Endothelial cell of umbilical vein (primary cell): ENCODE measurements around the gene EHD1. TPM values are rescaled to one million over a fixed set of nuclear protein-coding genes. Genes with fewer than 3 reads are reported as not detected.

Experiments used
- BruUV-seq: library from RNA; stranded (reverse); fragments of 400-500 nt; replicated peaks from 2 replicates; lab custom pipeline; 2021; lab: Mats Ljungman, UMichigan
- CTCF ChIA-PET: fragments of 300-600, 350-600 bp; sonication (Branson Sonifier 250); formaldehyde crosslinking; loops from one replicate; lab custom pipeline; 2021; ENCODE audit warnings: antibody characterized with exemption, inconsistent platforms; lab: Charles Lee
- POLR2A ChIA-PET: fragments of 300-600, 350-600 bp; sonication (Branson Sonifier 250); formaldehyde crosslinking; loops from one replicate; lab custom pipeline; 2021; ENCODE audit warnings: antibody characterized with exemption, inconsistent platforms; lab: Charles Lee
- DNase-seq: peaks from one replicate; pipeline ENCODE4 v3.0.0-alpha.2; 2011; ENCODE audit warnings: low read depth, low spot score
- FAIRE-seq: peaks from 2 replicates; lab custom pipeline; 2011; peaks lifted over from hg19 to GRCh38; lab: Jason Lieb, UNC
- H2AFZ ChIP-seq: 2 replicates; pipeline ENCODE4 v1.6.0; 2012; ENCODE audit warnings: low read depth, low read length, control low read depth, inconsistent platforms
- H3K27ac ChIP-seq: 2 replicates; pipeline ENCODE4 v1.5.1; 2011; ENCODE audit warnings: low read depth, mild to moderate bottlenecking, control low read depth, low read length, moderate library complexity; ENCODE audit not compliant: insufficient read depth
- H3K27me3 ChIP-seq, 2 experiments: 2 replicates each; pipeline versions ENCODE4 v1.6.0 to v1.6.1; 2011; ENCODE audit warnings: low read length in 2 of 2, mixed read lengths in 1 of 2; ENCODE audit not compliant: control insufficient read depth in 2 of 2, insufficient read depth in 2 of 2
- H3K36me3 ChIP-seq, 2 experiments: 2 replicates in 1 of 2; 3 replicates in 1 of 2; pipeline ENCODE4 v1.5.1; 2011; ENCODE audit warnings: low read length in 2 of 2, mild to moderate bottlenecking in 1 of 2, moderate library complexity in 1 of 2; ENCODE audit not compliant: control insufficient read depth in 2 of 2, insufficient read depth in 2 of 2; ENCODE audit errors: extremely low read depth in 1 of 2
- H3K4me1 ChIP-seq: 3 replicates; pipeline ENCODE4 v1.5.1; 2011; ENCODE audit warnings: mild to moderate bottlenecking, low read length; ENCODE audit not compliant: control insufficient read depth, insufficient read depth; ENCODE audit errors: extremely low read depth
- H3K4me2 ChIP-seq: 2 replicates; pipeline ENCODE4 v1.6.1; 2011; ENCODE audit warnings: low read length, control low read depth, mixed read lengths; ENCODE audit not compliant: insufficient read depth
- H3K4me3 ChIP-seq, 3 experiments: fragments of 200-600 bp in 1 of 3; sonication (generic), shearing (Covaris generic) in 1 of 3; replicated peaks in 1 of 3; 2 replicates each; pipeline ENCODE4 v1.5.1; 2011 to 2016; ENCODE audit warnings: control low read depth in 3 of 3, low read length in 3 of 3, mild to moderate bottlenecking in 2 of 3, inconsistent platforms in 1 of 3, low read depth in 1 of 3, moderate library complexity in 1 of 3; ENCODE audit not compliant: insufficient read depth in 1 of 3
- H3K79me2 ChIP-seq: 2 replicates; pipeline ENCODE4 v1.6.0; 2012; ENCODE audit warnings: low read length, inconsistent platforms; ENCODE audit not compliant: control insufficient read depth, insufficient read depth
- H3K9ac ChIP-seq: replicated peaks from 2 replicates; pipeline ENCODE3; 2011; ENCODE audit warnings: low read length, control low read depth; ENCODE audit not compliant: insufficient read depth; ENCODE audit errors: extremely low read depth
- H3K9me1 ChIP-seq: replicated peaks from 3 replicates; pipeline ENCODE4 v1.6.0; 2011; ENCODE audit warnings: mild to moderate bottlenecking, low read length; ENCODE audit not compliant: control insufficient read depth, insufficient read depth; ENCODE audit errors: extremely low read depth
- H3K9me3 ChIP-seq: replicated peaks from 2 replicates; pipeline ENCODE4 v1.5.1; 2012; ENCODE audit warnings: low read length, inconsistent platforms; ENCODE audit not compliant: control insufficient read depth, insufficient read depth
- H4K20me1 ChIP-seq: replicated peaks from 2 replicates; pipeline ENCODE3; 2011; ENCODE audit warnings: mild to moderate bottlenecking, low read length; ENCODE audit not compliant: control insufficient read depth, insufficient read depth; ENCODE audit errors: extremely low read depth
- EZH2 ChIP-seq: IDR thresholded peaks from 2 replicates; pipeline ENCODE4 v1.6.1; 2012; ENCODE audit warnings: borderline replicate concordance, low read depth, mild to moderate bottlenecking, moderate library complexity, low read length, inconsistent platforms; ENCODE audit not compliant: severe bottlenecking
- FOS ChIP-seq: IDR thresholded peaks from 2 replicates; pipeline ENCODE4 v1.6.1; 2011; ENCODE audit warnings: mild to moderate bottlenecking, low read length, moderate library complexity, borderline replicate concordance; ENCODE audit not compliant: insufficient read depth
- GATA2 ChIP-seq: IDR thresholded peaks from 2 replicates; pipeline ENCODE4 v1.7.0; 2011; ENCODE audit warnings: low read depth, mild to moderate bottlenecking, moderate library complexity, mixed read lengths, low read length; ENCODE audit not compliant: insufficient read length, insufficient read depth
- JUN ChIP-seq: IDR thresholded peaks from 2 replicates; pipeline ENCODE4 v1.6.1; 2011; ENCODE audit warnings: borderline replicate concordance, low read depth; ENCODE audit not compliant: insufficient read length, insufficient read depth
- MYC ChIP-seq: IDR thresholded peaks from one replicate; pipeline ENCODE4 v1.6.1; 2011; ENCODE audit warnings: mild to moderate bottlenecking, low read depth, low read length
- POLR2A ChIP-seq: IDR thresholded peaks from 2 replicates; pipeline ENCODE4 v1.6.1; 2012; ENCODE audit warnings: low read depth, mild to moderate bottlenecking, control low read depth, low read length
- POLR2AphosphoS5 ChIP-seq: IDR thresholded peaks from 2 replicates; pipeline ENCODE4 v1.6.1; 2012; ENCODE audit warnings: low read depth, mild to moderate bottlenecking, control low read depth, low read length, moderate library complexity; ENCODE audit not compliant: insufficient read depth
- dilution Hi-C: fragments of 300-500 bp; cut with MboI; formaldehyde crosslinking; loops from one replicate; pipeline ENCODE4 v1.15.0; 2019; ENCODE audit warnings: low sequenced_read_pairs; ENCODE audit not compliant: extremely low pct_ligation_motif_present
- intact Hi-C: fragments of 100-400 bp; cut with micrococcal nuclease; formaldehyde crosslinking; loops from one replicate; pipeline ENCODE4 v1.10.0; 2022
- polyA plus RNA-seq, 4 experiments: library from polyadenylated mRNA; depleted of rRNA in 3 of 4; stranded (reverse) in 3 of 4; unstranded in 1 of 4; fragments of >200 nt; gene quantifications; 2 replicates each; pipeline versions ENCODE4 v1.2.1 to v1.2.3, GENCODE V29; 2011 to 2012; ENCODE audit warnings: missing spikeins in 1 of 4
- total RNA-seq: library from RNA; stranded (reverse); gene quantifications from 2 replicates; pipeline ENCODE4 v1.2.3, GENCODE V29; 2021
- TF ChIP-seq, protein P1 (sequence below), 2 donors: IDR thresholded peaks; 1 replicate in 1 of 2; 2 replicates in 1 of 2; pipeline ENCODE4 v1.5.1; 2011; ENCODE audit warnings: low read length in 2 of 2, mild to moderate bottlenecking in 2 of 2, moderate library complexity in 2 of 2, control low read depth in 1 of 2, inconsistent platforms in 1 of 2, low read depth in 1 of 2; ENCODE audit not compliant: insufficient read depth in 1 of 2; ENCODE audit errors: extremely low read depth in 1 of 2
- TF ChIP-seq, protein P2 (sequence below): IDR thresholded peaks from 2 replicates; pipeline ENCODE4 v1.6.1; 2011; ENCODE audit not compliant: insufficient read depth, insufficient read length

EHD1 gene
- total and polyA plus RNA-seq, 2 donors (not counting 3 experiments of a cell fraction or from before 2014, with no cell fraction given), result 109 to 136 TPM

- intact Hi-C loops (no loop called here), dilution Hi-C loops (no loop called here)
- BruUV-seq, result no TSS peak
- H4K20me1 ChIP-seq, result no peaks in the 10 kb centered on the region
- no peaks in the 10 kb centered on the region for H3K36me3 ChIP-seq
- H3K27ac ChIP-seq, result no peak overlapping the region
- H2AFZ ChIP-seq, result no peak overlapping the region
- TF ChIP-seq POLR2AphosphoS5 (no peak), EZH2 (no peak), GATA2 (no peak), JUN (no peak), POLR2A (no peak), FOS (no peak), MYC (no peak)
- TF ChIP-seq, protein P1, sequence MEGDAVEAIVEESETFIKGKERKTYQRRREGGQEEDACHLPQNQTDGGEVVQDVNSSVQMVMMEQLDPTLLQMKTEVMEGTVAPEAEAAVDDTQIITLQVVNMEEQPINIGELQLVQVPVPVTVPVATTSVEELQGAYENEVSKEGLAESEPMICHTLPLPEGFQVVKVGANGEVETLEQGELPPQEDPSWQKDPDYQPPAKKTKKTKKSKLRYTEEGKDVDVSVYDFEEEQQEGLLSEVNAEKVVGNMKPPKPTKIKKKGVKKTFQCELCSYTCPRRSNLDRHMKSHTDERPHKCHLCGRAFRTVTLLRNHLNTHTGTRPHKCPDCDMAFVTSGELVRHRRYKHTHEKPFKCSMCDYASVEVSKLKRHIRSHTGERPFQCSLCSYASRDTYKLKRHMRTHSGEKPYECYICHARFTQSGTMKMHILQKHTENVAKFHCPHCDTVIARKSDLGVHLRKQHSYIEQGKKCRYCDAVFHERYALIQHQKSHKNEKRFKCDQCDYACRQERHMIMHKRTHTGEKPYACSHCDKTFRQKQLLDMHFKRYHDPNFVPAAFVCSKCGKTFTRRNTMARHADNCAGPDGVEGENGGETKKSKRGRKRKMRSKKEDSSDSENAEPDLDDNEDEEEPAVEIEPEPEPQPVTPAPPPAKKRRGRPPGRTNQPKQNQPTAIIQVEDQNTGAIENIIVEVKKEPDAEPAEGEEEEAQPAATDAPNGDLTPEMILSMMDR (IDR thresholded peaks at IDR 0.05; ENCODE audit: extremely low read depth in 1 of 2, insufficient read depth in 1 of 2, low read depth in 1 of 2, low read length in 2 of 2), result no peak
- TF ChIP-seq, protein P2, sequence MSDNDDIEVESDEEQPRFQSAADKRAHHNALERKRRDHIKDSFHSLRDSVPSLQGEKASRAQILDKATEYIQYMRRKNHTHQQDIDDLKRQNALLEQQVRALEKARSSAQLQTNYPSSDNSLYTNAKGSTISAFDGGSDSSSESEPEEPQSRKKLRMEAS, result no peak
- H3K4me2 ChIP-seq, result no peak overlapping the region
- ChIA-PET CTCF (interaction anchor here (0.9 to 3.8 kb wide), 6 partner anchors 10 to 180 kb away, joined by 4 to 18 read pairs (median 4); partner anchors contain the start of genes ARL2 and CDC42BPG), POLR2A (no interaction called here)
- H3K4me3 ChIP-seq, result no peak overlapping the region
- H3K27me3 ChIP-seq, result no peaks in the 10 kb centered on the region
- H3K9me1 ChIP-seq, result no peaks in the 10 kb centered on the region
- no peaks in the 10 kb centered on the region for H3K9me3 ChIP-seq
- DNase-seq (no peak), FAIRE-seq (no peak)
- no peaks in the 10 kb centered on the region for H3K4me1 ChIP-seq
- H3K9ac ChIP-seq, result no peak overlapping the region
- H3K79me2 ChIP-seq, result no peaks in the 10 kb centered on the region
Observed at GRCh38 chr11:64834031-64834722, 44.2 kb downstream of the EHD1 start.
